GM10266 (cell line): ENCODE data around the gene KIRREL3.

Experiments
- DNase-seq: peaks from one replicate; pipeline ENCODE4 v3.0.0; 2012; ENCODE audit errors: extremely low spot score
- CTCF ChIP-seq: IDR thresholded peaks from 2 replicates; pipeline ENCODE4 v1.5.1; 2012; ENCODE audit warnings: mild to moderate bottlenecking, low read depth; ENCODE audit not compliant: control insufficient read depth, insufficient read depth; ENCODE audit errors: missing control alignments

Gene KIRREL3

GRCh38 chr11:126488591-126489370 is 511.8 kb downstream of the KIRREL3 start:
- no peak for DNase-seq
- no peak for TF ChIP-seq CTCF

DNA sequence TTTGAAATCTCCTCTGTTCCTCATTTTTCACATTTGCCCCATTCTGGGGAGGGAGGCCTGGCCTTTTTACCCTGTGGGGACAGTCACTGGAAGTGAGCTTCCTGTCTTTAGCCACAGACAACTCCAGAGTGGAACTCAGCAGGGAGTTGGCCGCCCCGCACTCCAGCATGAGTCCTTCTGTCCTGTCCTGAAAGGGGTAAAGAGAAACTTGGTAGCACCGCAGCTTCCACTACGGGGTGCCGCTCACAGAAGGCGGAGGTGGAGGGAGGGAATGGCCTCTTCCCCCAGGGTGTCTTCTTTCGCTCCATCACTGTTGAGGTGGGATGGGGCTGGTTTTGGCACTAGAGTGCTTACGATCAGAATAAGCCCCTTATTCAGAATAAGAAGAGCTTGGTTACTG is 512.9 kb downstream of the KIRREL3 start:
- no peak for DNase-seq
- TF ChIP-seq CTCF, result no peak

- DNase-seq, result no peak
- no peak for TF ChIP-seq CTCF
Observed at GRCh38 chr11:126485986-126486635, 514.5 kb downstream of the KIRREL3 start.

GRCh38 chr11:126485021-126485792 is 515.4 kb downstream of the KIRREL3 start:
- no peak for TF ChIP-seq CTCF
- DNase-seq, result no peak

DNA sequence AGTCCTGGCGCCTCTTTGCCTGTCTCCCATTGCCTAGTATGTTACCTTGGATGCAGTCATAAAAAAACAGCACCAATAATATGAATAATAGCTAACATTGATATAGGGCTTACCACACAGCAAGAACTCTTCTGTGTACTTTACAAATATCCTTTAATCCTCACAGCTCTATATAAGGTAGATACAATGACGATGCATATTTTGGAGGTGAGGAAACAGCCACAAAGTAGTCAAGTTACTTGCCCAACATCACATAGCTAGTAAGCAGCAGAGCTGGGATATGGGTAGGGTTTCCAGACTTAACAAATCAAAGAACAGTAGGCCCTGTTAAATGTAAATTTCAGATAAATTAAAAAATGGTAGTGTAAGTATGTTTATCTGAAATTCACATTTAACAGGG is 516.3 kb downstream of the KIRREL3 start:
- no peak for TF ChIP-seq CTCF
- DNase-seq, result no peak

- no peak for DNase-seq
- no peak for TF ChIP-seq CTCF
Observed at GRCh38 chr11:126483621-126484195, 516.9 kb downstream of the KIRREL3 start.
